Loucy (cell line): ENCODE measurements around the gene BRIP1.

Source experiments
- H2AFZ ChIP-seq: fragments of 200-600 bp; sonication (generic); 2 replicates; pipeline ENCODE4 v1.6.0; 2016; ENCODE audit warnings: antibody characterized with exemption, mild to moderate bottlenecking, low read length, moderate library complexity
- H3F3A ChIP-seq: fragments of 200-600 bp; 2 replicates; pipeline ENCODE4 v1.6.0; 2016; ENCODE audit warnings: antibody characterized with exemption, low read depth, mild to moderate bottlenecking
- H3K27me3 ChIP-seq: fragments of 200-600 bp; sonication (generic); 2 replicates; pipeline ENCODE4 v1.6.1; 2014; ENCODE audit warnings: low read length, mild to moderate bottlenecking; ENCODE audit not compliant: insufficient read depth, poor library complexity, severe bottlenecking
- H3K36me3 ChIP-seq: fragments of 200-600 bp; sonication (generic); 2 replicates; pipeline ENCODE4 v1.6.1; 2016; ENCODE audit warnings: low read length; ENCODE audit not compliant: insufficient read depth
- H3K4me1 ChIP-seq: fragments of 200-600 bp; sonication (generic); 2 replicates; pipeline ENCODE4 v1.5.1; 2014; ENCODE audit warnings: low read length, mild to moderate bottlenecking; ENCODE audit not compliant: insufficient read depth, poor library complexity, severe bottlenecking
- H3K4me2 ChIP-seq: fragments of 200-600 bp; sonication (generic); 2 replicates; pipeline ENCODE4 v1.6.0; 2014; ENCODE audit warnings: antibody characterized with exemption, low read length, low read depth, mild to moderate bottlenecking; ENCODE audit not compliant: poor library complexity, severe bottlenecking
- H3K4me3 ChIP-seq: fragments of 200-600 bp; sonication (generic); 2 replicates; pipeline ENCODE4 v1.5.1; 2014; ENCODE audit warnings: low read length, mild to moderate bottlenecking, mixed read lengths; ENCODE audit not compliant: poor library complexity, severe bottlenecking
- H3K79me2 ChIP-seq: fragments of 200-600 bp; sonication (generic); 2 replicates; pipeline ENCODE4 v1.6.1; 2014; ENCODE audit warnings: low read length; ENCODE audit not compliant: insufficient read depth
- H3K9ac ChIP-seq: fragments of 200-600 bp; sonication (generic); 2 replicates; pipeline ENCODE4 v1.6.0; 2014; ENCODE audit warnings: mild to moderate bottlenecking, low read depth, low read length, moderate library complexity; ENCODE audit not compliant: poor library complexity, severe bottlenecking
- H3K9me2 ChIP-seq: fragments of 200-600 bp; sonication (generic); replicated peaks from 2 replicates; pipeline ENCODE4 v1.6.1; 2016; ENCODE audit warnings: low read depth, low read length, mixed read lengths
- H3K9me3 ChIP-seq: fragments of 200-600 bp; sonication (generic); 2 replicates; pipeline ENCODE4 v1.6.1; 2014; ENCODE audit warnings: mild to moderate bottlenecking, antibody characterized with exemption, low read length, low read depth; ENCODE audit not compliant: insufficient read depth
- H4K20me1 ChIP-seq: fragments of 200-600 bp; sonication (generic); 2 replicates; pipeline ENCODE4 v1.6.0; 2014; ENCODE audit warnings: antibody characterized with exemption, low read length, mild to moderate bottlenecking; ENCODE audit not compliant: insufficient read depth, poor library complexity, severe bottlenecking
- EZH2phosphoT487 ChIP-seq: fragments of 200-600 bp; IDR thresholded peaks from 2 replicates; pipeline ENCODE4 v1.6.1; 2018; ENCODE audit warnings: antibody characterized with exemption, mild to moderate bottlenecking, moderate library complexity, borderline replicate concordance
- TF ChIP-seq, protein P1 (sequence below): fragments of 200-600 bp; sonication (generic); conservative IDR thresholded peaks from 2 replicates; pipeline ENCODE4 v1.5.1; 2014; ENCODE audit warnings: mild to moderate bottlenecking, antibody characterized with exemption, low read length

BRIP1 gene

DNA sequence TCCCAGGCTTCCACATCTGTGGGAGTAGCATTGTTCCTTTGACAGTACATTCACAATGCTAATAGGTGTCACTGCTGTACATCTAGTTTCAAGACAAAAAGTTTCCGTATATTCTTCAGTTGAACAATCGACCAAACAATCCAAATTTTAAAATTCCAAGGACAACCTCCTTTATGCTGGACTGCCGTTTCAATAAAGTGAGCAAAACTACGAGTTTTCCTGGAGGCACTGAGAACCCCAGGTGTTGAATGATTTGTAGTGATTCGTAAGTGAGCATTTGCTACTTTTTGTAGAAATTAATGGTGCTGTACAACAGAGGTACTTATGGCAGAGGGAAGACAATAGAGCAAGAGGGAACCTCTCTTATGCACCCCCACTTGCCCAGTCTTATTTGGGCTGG is 201.1 kb downstream of the BRIP1 start:
- H3K79me2 ChIP-seq = no peaks in the 10 kb centered on the region
- no peak for TF ChIP-seq EZH2phosphoT487
- TF ChIP-seq, protein P1, sequence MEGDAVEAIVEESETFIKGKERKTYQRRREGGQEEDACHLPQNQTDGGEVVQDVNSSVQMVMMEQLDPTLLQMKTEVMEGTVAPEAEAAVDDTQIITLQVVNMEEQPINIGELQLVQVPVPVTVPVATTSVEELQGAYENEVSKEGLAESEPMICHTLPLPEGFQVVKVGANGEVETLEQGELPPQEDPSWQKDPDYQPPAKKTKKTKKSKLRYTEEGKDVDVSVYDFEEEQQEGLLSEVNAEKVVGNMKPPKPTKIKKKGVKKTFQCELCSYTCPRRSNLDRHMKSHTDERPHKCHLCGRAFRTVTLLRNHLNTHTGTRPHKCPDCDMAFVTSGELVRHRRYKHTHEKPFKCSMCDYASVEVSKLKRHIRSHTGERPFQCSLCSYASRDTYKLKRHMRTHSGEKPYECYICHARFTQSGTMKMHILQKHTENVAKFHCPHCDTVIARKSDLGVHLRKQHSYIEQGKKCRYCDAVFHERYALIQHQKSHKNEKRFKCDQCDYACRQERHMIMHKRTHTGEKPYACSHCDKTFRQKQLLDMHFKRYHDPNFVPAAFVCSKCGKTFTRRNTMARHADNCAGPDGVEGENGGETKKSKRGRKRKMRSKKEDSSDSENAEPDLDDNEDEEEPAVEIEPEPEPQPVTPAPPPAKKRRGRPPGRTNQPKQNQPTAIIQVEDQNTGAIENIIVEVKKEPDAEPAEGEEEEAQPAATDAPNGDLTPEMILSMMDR = no peak
- no peaks in the 10 kb centered on the region for H3K27me3 ChIP-seq
- H3K4me2 ChIP-seq = no peak overlapping the region
- H3K36me3 ChIP-seq = no peaks in the 10 kb centered on the region
- H3K4me1 ChIP-seq = peaks cover 4% of the 10 kb centered on the region
- no peaks in the 10 kb centered on the region for H3K9me2 ChIP-seq
- H3K9ac ChIP-seq = no peak overlapping the region
- no peaks in the 10 kb centered on the region for H3F3A ChIP-seq
- no peak overlapping the region for H2AFZ ChIP-seq
- H3K9me3 ChIP-seq = no peaks in the 10 kb centered on the region
- no peak overlapping the region for H3K4me3 ChIP-seq
- H4K20me1 ChIP-seq = no peaks in the 10 kb centered on the region

DNA sequence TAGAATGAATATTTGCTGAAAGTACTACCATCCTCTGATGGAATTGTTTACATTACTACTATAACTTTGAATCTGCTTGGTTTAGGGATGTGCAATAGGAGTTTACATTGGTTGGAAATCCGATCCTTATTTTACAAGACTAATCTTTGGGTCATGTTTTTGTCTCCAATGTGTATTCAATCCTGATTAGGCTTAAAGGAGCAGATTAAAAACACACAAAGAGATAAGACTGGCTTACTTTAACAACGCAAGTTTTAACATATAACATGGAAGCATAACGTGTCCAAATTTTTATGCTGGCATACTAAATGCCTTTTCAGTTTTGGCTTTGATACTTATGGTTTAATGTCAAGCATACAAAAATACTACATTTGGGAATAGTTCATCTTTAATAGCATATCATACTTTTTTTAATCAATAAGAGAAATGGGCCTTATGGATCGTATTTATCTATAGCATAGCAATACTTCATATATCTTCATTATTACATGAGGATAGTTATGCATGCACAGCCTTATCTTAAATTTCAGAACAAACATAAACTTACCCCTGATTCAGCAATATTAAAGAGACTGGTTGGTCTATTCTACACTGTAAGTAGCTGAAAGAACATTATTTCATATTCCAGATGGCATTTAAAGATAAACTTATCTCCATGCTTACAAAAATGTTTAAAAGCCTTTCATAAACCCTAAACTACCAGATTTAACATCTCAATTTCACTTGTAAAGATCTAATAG is 202.4 kb downstream of the BRIP1 start:
- TF ChIP-seq EZH2phosphoT487 = no peak
- TF ChIP-seq, protein P1 = no peak
- Histone ChIP-seq H3K79me2 (no peaks in the 10 kb centered on the region), H2AFZ (no peak overlapping the region), H4K20me1 (no peaks in the 10 kb centered on the region), H3K9me3 (no peaks in the 10 kb centered on the region), H3K9ac (no peak overlapping the region), H3K36me3 (no peaks in the 10 kb centered on the region), H3K9me2 (no peaks in the 10 kb centered on the region), H3F3A (no peaks in the 10 kb centered on the region), H3K27me3 (no peaks in the 10 kb centered on the region), H3K4me3 (no peak overlapping the region), H3K4me2 (no peak overlapping the region), H3K4me1 (peaks cover 4% of the 10 kb centered on the region)

DNA sequence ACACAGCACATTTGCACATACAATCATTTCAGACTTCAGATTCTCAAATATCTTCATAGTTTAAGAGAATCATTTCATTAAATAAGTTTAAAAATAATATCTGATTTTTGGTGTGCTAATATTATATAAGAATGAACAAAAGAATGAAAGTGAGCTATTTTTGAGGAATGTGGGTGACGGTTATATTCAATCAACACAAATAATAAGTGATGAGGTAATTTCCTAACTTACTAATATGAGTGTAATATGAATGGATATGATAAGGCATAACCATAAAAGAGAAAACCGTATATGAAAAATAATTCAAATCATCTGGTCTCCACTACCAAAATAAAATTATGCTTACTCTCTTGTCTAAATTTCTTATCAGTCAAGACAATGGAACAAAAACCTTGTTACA is 203.9 kb downstream of the BRIP1 start:
- Histone ChIP-seq H3K4me1 (peaks cover 4% of the 10 kb centered on the region), H3K9ac (no peak overlapping the region), H3F3A (no peaks in the 10 kb centered on the region), H4K20me1 (no peaks in the 10 kb centered on the region), H3K4me3 (no peak overlapping the region), H3K27me3 (no peaks in the 10 kb centered on the region), H3K9me2 (no peaks in the 10 kb centered on the region), H3K36me3 (no peaks in the 10 kb centered on the region), H2AFZ (no peak overlapping the region), H3K9me3 (no peaks in the 10 kb centered on the region), H3K79me2 (no peaks in the 10 kb centered on the region), H3K4me2 (no peak overlapping the region)
- TF ChIP-seq EZH2phosphoT487 = no peak
- TF ChIP-seq, protein P1 = no peak
